NCI-H69 (cell line): Measurements from ENCODE around the gene ZNF333.
A peak's percentile ranks its signal among the peaks of the same experiment; 100 is the strongest.

Source experiments
- DNase-seq: peaks from one replicate; lab custom pipeline; 2025; lab: John Stamatoyannopoulos, UW

Gene ZNF333

GRCh38 chr19:14689598-14690503, at the start of gene ZNF333:
Gene ZNF333, plus strand, starts transcription at chr19:14690048. Its CDS starts 3,444 bp downstream, at chr19:14693492.
- DNase-seq: peak; percentile 96

GRCh38 chr19:14648506-14648905, 41.3 kb upstream of the ZNF333 start:
- no peak for DNase-seq

GRCh38 chr19:14649020-14649419, 40.8 kb upstream of the ZNF333 start:
- DNase-seq: no peak

- no peak for DNase-seq
Observed at GRCh38 chr19:14650161-14650560, 39.7 kb upstream of the ZNF333 start.

- no peak for DNase-seq
Observed at GRCh38 chr19:14654786-14655560, 34.9 kb upstream of the ZNF333 start.

- DNase-seq: no peak
Observed at GRCh38 chr19:14655726-14656125, 34.1 kb upstream of the ZNF333 start.

- DNase-seq: no peak
Observed at GRCh38 chr19:14659874-14660489, 29.9 kb upstream of the ZNF333 start.

- DNase-seq: no peak
Observed at GRCh38 chr19:14661372-14661924, 28.4 kb upstream of the ZNF333 start.

GRCh38 chr19:14669940-14670339, 19.9 kb upstream of the ZNF333 start:
- no peak for DNase-seq

- no peak for DNase-seq
Observed at GRCh38 chr19:14670408-14670807, 19.4 kb upstream of the ZNF333 start.

GRCh38 chr19:14672188-14672872, 17.5 kb upstream of the ZNF333 start:
- DNase-seq: no peak

- no peak for DNase-seq
Observed at GRCh38 chr19:14673088-14673487, 16.8 kb upstream of the ZNF333 start.

GRCh38 chr19:14674764-14675163, 15.1 kb upstream of the ZNF333 start, which contains the start of gene ADGRE3:
Gene ADGRE3, minus strand, starts transcription at chr19:14674844. Its CDS starts 74 bp downstream, at chr19:14674770.
- peak; percentile 6 for DNase-seq

- DNase-seq: no peak
Observed at GRCh38 chr19:14676762-14677161, 13.1 kb upstream of the ZNF333 start.

- no peak for DNase-seq
Observed at GRCh38 chr19:14677464-14677863, 12.4 kb upstream of the ZNF333 start.

- no peak for DNase-seq
Observed at GRCh38 chr19:14678199-14678598, 11.6 kb upstream of the ZNF333 start.

GRCh38 chr19:14682084-14682483, 7.8 kb upstream of the ZNF333 start:
- DNase-seq: no peak

GRCh38 chr19:14683439-14683838, 6.4 kb upstream of the ZNF333 start:
- DNase-seq: no peak

GRCh38 chr19:14686411-14686810, 3.4 kb upstream of the ZNF333 start:
- DNase-seq: peak; percentile 62

GRCh38 chr19:14694641-14695266, 4.9 kb downstream of the ZNF333 start:
- no peak for DNase-seq

- no peak for DNase-seq
Observed at GRCh38 chr19:14695471-14695870, 5.6 kb downstream of the ZNF333 start.
